ENCODE data around the gene MOCOS. TPM values are rescaled to one million over a fixed set of nuclear protein-coding genes. Genes with fewer than 3 reads are reported as not detected.

The MOCOS gene
- total and polyA plus RNA-seq, 2 of the 8 experiments (the other 6 are each of a cell fraction or from before 2014, with no cell fraction given), result 4.7 to 5.8 TPM

GRCh38 chr18:36191711-36192110, 4.4 kb downstream of the MOCOS start:
- no peak overlapping the region for H3K4me2 ChIP-seq (ENCODE audit: insufficient read depth in 1 of 2, low read depth in 2 of 2, low read length in 2 of 2)
- ChIA-PET CTCF (ENCODE audit: partially characterized antibody) (no interaction called here), POLR2A (ENCODE audit: partially characterized antibody) (interaction anchor here (1.0 to 1.2 kb wide), 2 partner anchors 8 to 11 kb away, joined by 3 to 4 read pairs; no protein-coding TSS in a partner anchor)
- no peaks in the 10 kb centered on the region for H3K9me3 ChIP-seq (ENCODE audit: insufficient read depth in 2 of 2, low read depth in 1 of 2, low read length in 1 of 2)
- H3K27ac ChIP-seq (ENCODE audit: low read depth, low read length), result no peak overlapping the region
- no peak overlapping the region for H2BK15ac ChIP-seq (ENCODE audit: low read length)
- no peak overlapping the region for H2BK12ac ChIP-seq (ENCODE audit: low read depth, low read length)
- no peak overlapping the region for H2AFZ ChIP-seq (ENCODE audit: low read length)
- no peak overlapping the region for H3K4ac ChIP-seq (replicated peaks; ENCODE audit: insufficient read length, low read depth, low read length)
- peaks cover 0 to 24% (median 16%) of the 10 kb centered on the region in 4 experiments; a peak in 5 of 7 replicates for H3K27me3 ChIP-seq (replicated peaks in 1 of 4; ENCODE audit: control insufficient read depth in 3 of 4, extremely low read depth in 1 of 4, insufficient read depth in 3 of 4, low read length in 3 of 4)
- H2BK5ac ChIP-seq (ENCODE audit: low read depth, low read length), result no peak overlapping the region
- peaks cover 0 to 13% of the 10 kb centered on the region in 2 experiments; a peak in 1 of 4 replicates for H3K79me2 ChIP-seq (ENCODE audit: control insufficient read depth in 1 of 2, insufficient read depth in 2 of 2, low read length in 2 of 2)
- H3K4me3 ChIP-seq (ENCODE audit: extremely low read depth in 1 of 4, insufficient read depth in 2 of 4, low read depth in 3 of 4, low read length in 4 of 4), result no peak overlapping the region
- peaks cover 11% of the 10 kb centered on the region; the same call in 1 of the 2 replicates for H3K23me2 ChIP-seq (ENCODE audit: low read depth, low read length)
- FAIRE-seq, result no peak
- peaks cover 3% of the 10 kb centered on the region; the same call in 1 of the 2 replicates for H3K79me1 ChIP-seq (ENCODE audit: low read depth, low read length)
- no peak overlapping the region for H4K91ac ChIP-seq (replicated peaks; ENCODE audit: insufficient read length, low read length)
- no peak overlapping the region for H3K18ac ChIP-seq (ENCODE audit: extremely low read depth, low read length)
- no peak overlapping the region for H3K9ac ChIP-seq (replicated peaks in 1 of 4; ENCODE audit: extremely low read depth in 1 of 4, low read depth in 3 of 4, low read length in 3 of 4)
- WGBS, 2 experiments (ENCODE audit: extremely low coverage in 1 of 2, insufficient coverage in 1 of 2, insufficient read length in 1 of 2, insufficient replicate concordance in 2 of 2, low coverage in 1 of 2, low lambda C conversion rate in 2 of 2, missing lambda C conversion rate in 1 of 2), result 86% methylated on average over 1 of the region's 1 CpG; no CpG with 5 or more reads in 1 of the 2 experiments
- H3K56ac ChIP-seq (replicated peaks; ENCODE audit: insufficient read length, low read depth, low read length), result no peak overlapping the region
- H3K23ac ChIP-seq (ENCODE audit: insufficient read length), result no peak overlapping the region
- no peak for DNase-seq (ENCODE audit: low read depth in 1 of 2, low spot score in 2 of 2)
- H4K20me1 ChIP-seq (replicated peaks in 1 of 2; ENCODE audit: control insufficient read depth in 1 of 2, insufficient read depth in 2 of 2, low read length in 2 of 2), result peaks cover 0 to 2% of the 10 kb centered on the region in 2 experiments
- H4K8ac ChIP-seq (ENCODE audit: extremely low read depth, insufficient read depth, low read length), result no peak overlapping the region
- no peak overlapping the region for H2BK120ac ChIP-seq (replicated peaks; ENCODE audit: low read depth, low read length)
- H3K4me1 ChIP-seq (replicated peaks in 1 of 4; ENCODE audit: control insufficient read depth in 3 of 4, insufficient read depth in 4 of 4, low read length in 3 of 4), result peaks cover 3 to 7% (median 4%) of the 10 kb centered on the region in 4 experiments; a peak in 6 of 7 replicates
- no peaks in the 10 kb centered on the region for H3K36me3 ChIP-seq (ENCODE audit: control insufficient read depth in 2 of 4, insufficient read depth in 4 of 4, low read length in 3 of 4)
- H2BK20ac ChIP-seq (ENCODE audit: low read length), result no peak overlapping the region
- TF ChIP-seq JUN (IDR thresholded peaks at IDR 0.05; ENCODE audit: low read depth, low read length) (no peak), RFX5 (IDR thresholded peaks at IDR 0.05; ENCODE audit: borderline replicate concordance, low read depth, low read length) (no peak), NANOG (IDR thresholded peaks at IDR 0.05; ENCODE audit: insufficient read depth, low read depth, low read length, poor library complexity, severe bottlenecking) (no peak), BRCA1 (IDR thresholded peaks at IDR 0.05; ENCODE audit: low read depth, low read length) (no peak), EP300 (IDR thresholded peaks at IDR 0.05; ENCODE audit: borderline replicate concordance in 1 of 2, low read depth in 2 of 2, low read length in 2 of 2) (no peak)
- H4K5ac ChIP-seq (ENCODE audit: insufficient read length, low read depth, low read length), result no peak overlapping the region
- no peak overlapping the region for H3K14ac ChIP-seq (ENCODE audit: insufficient read length)
- no peak overlapping the region for H2AK5ac ChIP-seq (ENCODE audit: low read depth, low read length)

Data from H1 (cell line).